GM19463 (cell line): ENCODE results near the gene QARS1.

Experiments
- ATAC-seq: cut with Tn5 transposase; IDR thresholded peaks from one replicate; pipeline ENCODE4 v1.9.1; 2021; ENCODE audit warnings: mild to moderate bottlenecking, moderate library complexity; ENCODE audit not compliant: unreplicated experiment

QARS1 gene

GRCh38 chr3:49054344-49054862 is 50.2 kb downstream of the QARS1 start:
- no peak for ATAC-seq

- no peak for ATAC-seq
Measured at GRCh38 chr3:49053543-49053942, 51.0 kb downstream of the QARS1 start.
